ENCODE results near the gene ZSCAN29.

Gene ZSCAN29

DNA sequence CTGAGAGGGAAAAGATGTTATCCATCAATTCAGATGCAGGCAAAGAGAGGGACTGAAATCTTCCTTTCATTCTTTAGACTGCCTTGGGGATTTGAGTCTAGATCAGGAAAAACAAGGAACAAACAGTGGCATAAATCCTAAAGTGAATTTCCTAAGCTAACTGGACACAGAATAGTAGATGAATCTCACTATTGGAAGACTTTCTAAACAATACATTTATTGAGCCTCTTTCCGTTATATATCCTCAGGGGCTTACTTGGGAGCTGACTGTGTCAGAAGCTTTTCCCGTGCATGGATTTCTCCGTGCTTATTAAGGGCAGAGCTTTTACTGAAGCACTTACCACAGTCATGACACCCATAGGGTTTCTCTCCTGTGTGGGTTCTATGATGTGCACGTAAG lies 10.0 kb downstream of the ZSCAN29 start:
- no peak for DNase-seq (ENCODE audit: low spot score)
- no peak overlapping the region for H3K27ac ChIP-seq
- TF ChIP-seq, protein P1, sequence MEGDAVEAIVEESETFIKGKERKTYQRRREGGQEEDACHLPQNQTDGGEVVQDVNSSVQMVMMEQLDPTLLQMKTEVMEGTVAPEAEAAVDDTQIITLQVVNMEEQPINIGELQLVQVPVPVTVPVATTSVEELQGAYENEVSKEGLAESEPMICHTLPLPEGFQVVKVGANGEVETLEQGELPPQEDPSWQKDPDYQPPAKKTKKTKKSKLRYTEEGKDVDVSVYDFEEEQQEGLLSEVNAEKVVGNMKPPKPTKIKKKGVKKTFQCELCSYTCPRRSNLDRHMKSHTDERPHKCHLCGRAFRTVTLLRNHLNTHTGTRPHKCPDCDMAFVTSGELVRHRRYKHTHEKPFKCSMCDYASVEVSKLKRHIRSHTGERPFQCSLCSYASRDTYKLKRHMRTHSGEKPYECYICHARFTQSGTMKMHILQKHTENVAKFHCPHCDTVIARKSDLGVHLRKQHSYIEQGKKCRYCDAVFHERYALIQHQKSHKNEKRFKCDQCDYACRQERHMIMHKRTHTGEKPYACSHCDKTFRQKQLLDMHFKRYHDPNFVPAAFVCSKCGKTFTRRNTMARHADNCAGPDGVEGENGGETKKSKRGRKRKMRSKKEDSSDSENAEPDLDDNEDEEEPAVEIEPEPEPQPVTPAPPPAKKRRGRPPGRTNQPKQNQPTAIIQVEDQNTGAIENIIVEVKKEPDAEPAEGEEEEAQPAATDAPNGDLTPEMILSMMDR (conservative IDR thresholded peaks at IDR 0.05; ENCODE audit: low read depth), result no peak
- POLR2A ChIA-PET (ENCODE audit: low non-redundant PET), result no interaction called here
- CTCF ChIA-PET, result no interaction called here

DNA sequence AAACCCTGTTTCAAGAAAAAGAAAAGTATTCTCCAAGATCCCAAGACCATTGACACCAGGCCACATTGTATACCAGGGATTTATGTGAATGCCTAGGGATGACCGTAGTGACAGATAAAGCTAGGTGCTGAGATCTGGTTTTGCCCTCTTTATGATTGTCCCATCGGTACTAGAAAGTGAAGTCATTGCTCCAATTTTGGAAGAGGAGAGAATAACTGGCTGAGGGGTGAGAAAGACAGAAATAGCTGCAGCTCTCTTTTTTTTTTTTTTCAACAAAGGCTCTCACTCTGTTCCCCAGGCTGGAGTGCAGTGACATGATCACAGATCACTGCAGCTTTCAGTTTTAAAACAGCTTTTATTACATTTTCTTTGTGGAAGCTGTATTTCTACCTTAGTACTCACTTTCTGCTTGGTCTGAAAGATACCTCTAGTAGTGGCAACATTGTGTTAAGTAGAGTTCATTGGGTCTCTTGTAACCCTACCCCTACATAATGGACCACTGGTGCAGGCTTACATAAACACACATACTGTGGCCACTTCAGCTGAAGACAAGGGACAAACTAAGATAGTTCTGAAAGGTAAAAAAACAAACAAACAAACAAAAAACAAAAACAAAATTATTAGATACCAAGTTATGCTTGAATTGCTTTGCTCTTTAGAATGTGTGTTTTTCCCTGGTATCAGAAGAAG lies 18.0 kb downstream of the ZSCAN29 start:
- TF ChIP-seq, protein P1 (conservative IDR thresholded peaks at IDR 0.05; ENCODE audit: low read depth), result no peak
- ChIA-PET CTCF (interaction anchor here (1.0 kb wide), 1 partner anchor 18 kb away, joined by 3 read pairs; the partner anchor contains the start of genes TUBGCP4 and ZSCAN29), POLR2A (ENCODE audit: low non-redundant PET) (interaction anchor here (0.6 kb wide), 1 partner anchor 447 kb away, joined by 3 read pairs; no protein-coding TSS in a partner anchor)
- no peak for DNase-seq (ENCODE audit: low spot score)
- no peak overlapping the region for H3K27ac ChIP-seq

DNA sequence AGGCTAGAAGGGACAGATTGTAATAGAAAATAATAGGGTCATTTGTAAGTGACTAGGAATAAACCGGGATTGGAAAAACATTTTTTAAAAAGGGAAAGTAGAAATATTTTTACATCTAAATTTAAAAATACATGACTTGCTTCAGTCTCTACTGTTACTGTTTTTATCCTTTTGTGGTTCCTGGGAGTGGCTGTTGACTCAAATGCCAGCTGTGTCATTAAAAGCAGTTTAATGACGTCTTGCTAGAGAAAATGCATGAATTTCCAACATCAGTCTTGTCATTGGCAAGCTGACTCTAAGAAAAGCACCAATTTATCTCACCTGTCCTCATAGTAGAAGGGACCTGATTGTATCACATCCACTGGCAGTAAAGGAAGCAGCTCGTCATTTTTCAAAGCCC lies 23.7 kb downstream of the ZSCAN29 start:
- ChIA-PET POLR2A (ENCODE audit: low non-redundant PET) (no interaction called here), CTCF (interaction anchor here (0.6 to 0.8 kb wide), 2 partner anchors 209 to 1032 kb away, joined by 3 to 7 read pairs; no protein-coding TSS in a partner anchor)
- TF ChIP-seq, protein P1 (conservative IDR thresholded peaks at IDR 0.05; ENCODE audit: low read depth), result no peak
- H3K27ac ChIP-seq, result no peak overlapping the region
- DNase-seq (ENCODE audit: low spot score), result no peak

DNA sequence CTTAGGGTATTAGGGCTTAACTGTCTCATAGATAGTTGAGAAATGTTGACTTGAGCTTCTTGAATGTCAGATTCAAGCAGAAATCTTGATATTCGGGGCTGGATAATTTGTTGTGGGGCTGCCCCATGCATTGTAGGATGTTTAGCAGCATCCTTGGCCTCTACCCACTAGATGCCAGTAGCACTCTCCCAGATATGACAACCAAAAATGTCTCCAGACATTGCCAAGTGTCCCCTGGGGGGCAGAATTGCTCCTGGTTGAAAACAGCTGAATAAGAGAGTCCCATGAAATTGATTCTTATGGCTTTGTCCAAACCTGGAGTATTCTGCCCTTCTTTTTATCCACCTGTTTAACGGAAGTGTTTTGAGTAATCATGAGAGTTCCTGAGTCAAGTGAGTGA lies 24.5 kb downstream of the ZSCAN29 start:
- TF ChIP-seq, protein P1 (conservative IDR thresholded peaks at IDR 0.05; ENCODE audit: low read depth), result no peak
- no peak overlapping the region for H3K27ac ChIP-seq
- ChIA-PET POLR2A (ENCODE audit: low non-redundant PET) (no interaction called here), CTCF (interaction anchor here (0.6 to 0.8 kb wide), 2 partner anchors 81 to 1032 kb away, joined by 3 to 7 read pairs; no protein-coding TSS in a partner anchor)
- DNase-seq (ENCODE audit: low spot score), result no peak

GRCh38 chr15:43330780-43331087 lies 40.1 kb downstream of the ZSCAN29 start:
- TF ChIP-seq, protein P1 (conservative IDR thresholded peaks at IDR 0.05; ENCODE audit: low read depth), result no peak

GRCh38 chr15:43329960-43330779 lies 40.7 kb downstream of the ZSCAN29 start, which contains the start of gene LCMT2:
LCMT2 (minus strand) TSS chr15:43330573; CDS start chr15:43330489, 84 bp downstream.
- TF ChIP-seq, protein P1 (conservative IDR thresholded peaks at IDR 0.05; ENCODE audit: low read depth), result no peak
- CTCF ChIA-PET, result interaction anchor here (1.2 kb wide), 1 partner anchor 104 kb away, joined by 3 read pairs; no protein-coding TSS in a partner anchor
- POLR2A ChIA-PET (ENCODE audit: low non-redundant PET), result no interaction called here
- DNase-seq (ENCODE audit: low spot score), result peak; percentile 95
- peak within 1 kb of the TSS; percentile 94 for H3K27ac ChIP-seq

More at GRCh38 chr15:43330780-43331087, 40.1 kb downstream of the ZSCAN29 start:
- ChIA-PET POLR2A (ENCODE audit: low non-redundant PET) (no interaction called here), CTCF (no interaction called here)
- no peak for DNase-seq (ENCODE audit: low spot score)
- H3K27ac ChIP-seq, result peak overlapping the region; percentile 94
